Liver (tissue), 3 donors: Measurements from ENCODE around the gene DHRS3.

Source experiments
- FOXA1 ChIP-seq: IDR thresholded peaks from 2 replicates; pipeline ENCODE4 v1.6.1; 2016; ENCODE audit warnings: antibody characterized with exemption
- SP1 ChIP-seq: IDR thresholded peaks from 2 replicates; pipeline ENCODE4 v1.6.1; 2018; ENCODE audit warnings: antibody characterized with exemption, mild to moderate bottlenecking
- TAF1 ChIP-seq: conservative IDR thresholded peaks from 2 replicates; pipeline ENCODE4 v1.6.1; 2016; ENCODE audit warnings: antibody characterized with exemption, mild to moderate bottlenecking
- ZBTB33 ChIP-seq: IDR thresholded peaks from 2 replicates; pipeline ENCODE4 v1.6.1; 2016; ENCODE audit warnings: antibody characterized with exemption
- TF ChIP-seq, protein P1 (sequence below): fragments of 150-350 bp; IDR thresholded peaks from 2 replicates; pipeline ENCODE4 v1.5.1; 2017; ENCODE audit warnings: improper control_type of control experiment, low read depth, low read length; ENCODE audit not compliant: missing input control
- TF ChIP-seq, protein P2 (sequence below): IDR thresholded peaks from 2 replicates; pipeline ENCODE4 v1.6.1; 2016; ENCODE audit warnings: antibody characterized with exemption, mild to moderate bottlenecking
- donor health status: healthy.
- donor health status: healthy.

DNA sequence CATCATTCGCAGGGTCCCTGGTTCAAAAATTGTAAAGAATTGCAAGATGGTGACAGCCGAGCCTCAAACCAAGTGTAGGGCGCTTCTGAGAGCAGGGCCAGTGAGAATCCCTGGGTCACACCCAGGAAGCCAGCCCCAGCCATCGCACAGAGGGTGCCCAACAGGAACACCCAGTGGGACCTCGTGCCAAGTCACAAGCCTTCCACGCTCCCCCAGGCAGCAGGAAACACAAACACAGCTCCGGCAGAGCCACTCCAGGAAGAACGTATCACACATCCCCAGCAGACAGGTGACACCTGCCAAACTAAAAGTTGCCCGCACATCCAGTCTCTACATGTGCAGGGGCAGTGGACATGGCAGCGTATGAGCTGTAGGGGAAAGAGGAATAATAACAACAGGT lies 20.2 kb downstream of the DHRS3 start:
- TF ChIP-seq, protein P1, sequence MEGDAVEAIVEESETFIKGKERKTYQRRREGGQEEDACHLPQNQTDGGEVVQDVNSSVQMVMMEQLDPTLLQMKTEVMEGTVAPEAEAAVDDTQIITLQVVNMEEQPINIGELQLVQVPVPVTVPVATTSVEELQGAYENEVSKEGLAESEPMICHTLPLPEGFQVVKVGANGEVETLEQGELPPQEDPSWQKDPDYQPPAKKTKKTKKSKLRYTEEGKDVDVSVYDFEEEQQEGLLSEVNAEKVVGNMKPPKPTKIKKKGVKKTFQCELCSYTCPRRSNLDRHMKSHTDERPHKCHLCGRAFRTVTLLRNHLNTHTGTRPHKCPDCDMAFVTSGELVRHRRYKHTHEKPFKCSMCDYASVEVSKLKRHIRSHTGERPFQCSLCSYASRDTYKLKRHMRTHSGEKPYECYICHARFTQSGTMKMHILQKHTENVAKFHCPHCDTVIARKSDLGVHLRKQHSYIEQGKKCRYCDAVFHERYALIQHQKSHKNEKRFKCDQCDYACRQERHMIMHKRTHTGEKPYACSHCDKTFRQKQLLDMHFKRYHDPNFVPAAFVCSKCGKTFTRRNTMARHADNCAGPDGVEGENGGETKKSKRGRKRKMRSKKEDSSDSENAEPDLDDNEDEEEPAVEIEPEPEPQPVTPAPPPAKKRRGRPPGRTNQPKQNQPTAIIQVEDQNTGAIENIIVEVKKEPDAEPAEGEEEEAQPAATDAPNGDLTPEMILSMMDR: no peak
- no peak for TF ChIP-seq TAF1
- TF ChIP-seq ZBTB33: peak; percentile 9
- TF ChIP-seq, protein P2, sequence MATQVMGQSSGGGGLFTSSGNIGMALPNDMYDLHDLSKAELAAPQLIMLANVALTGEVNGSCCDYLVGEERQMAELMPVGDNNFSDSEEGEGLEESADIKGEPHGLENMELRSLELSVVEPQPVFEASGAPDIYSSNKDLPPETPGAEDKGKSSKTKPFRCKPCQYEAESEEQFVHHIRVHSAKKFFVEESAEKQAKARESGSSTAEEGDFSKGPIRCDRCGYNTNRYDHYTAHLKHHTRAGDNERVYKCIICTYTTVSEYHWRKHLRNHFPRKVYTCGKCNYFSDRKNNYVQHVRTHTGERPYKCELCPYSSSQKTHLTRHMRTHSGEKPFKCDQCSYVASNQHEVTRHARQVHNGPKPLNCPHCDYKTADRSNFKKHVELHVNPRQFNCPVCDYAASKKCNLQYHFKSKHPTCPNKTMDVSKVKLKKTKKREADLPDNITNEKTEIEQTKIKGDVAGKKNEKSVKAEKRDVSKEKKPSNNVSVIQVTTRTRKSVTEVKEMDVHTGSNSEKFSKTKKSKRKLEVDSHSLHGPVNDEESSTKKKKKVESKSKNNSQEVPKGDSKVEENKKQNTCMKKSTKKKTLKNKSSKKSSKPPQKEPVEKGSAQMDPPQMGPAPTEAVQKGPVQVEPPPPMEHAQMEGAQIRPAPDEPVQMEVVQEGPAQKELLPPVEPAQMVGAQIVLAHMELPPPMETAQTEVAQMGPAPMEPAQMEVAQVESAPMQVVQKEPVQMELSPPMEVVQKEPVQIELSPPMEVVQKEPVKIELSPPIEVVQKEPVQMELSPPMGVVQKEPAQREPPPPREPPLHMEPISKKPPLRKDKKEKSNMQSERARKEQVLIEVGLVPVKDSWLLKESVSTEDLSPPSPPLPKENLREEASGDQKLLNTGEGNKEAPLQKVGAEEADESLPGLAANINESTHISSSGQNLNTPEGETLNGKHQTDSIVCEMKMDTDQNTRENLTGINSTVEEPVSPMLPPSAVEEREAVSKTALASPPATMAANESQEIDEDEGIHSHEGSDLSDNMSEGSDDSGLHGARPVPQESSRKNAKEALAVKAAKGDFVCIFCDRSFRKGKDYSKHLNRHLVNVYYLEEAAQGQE: no peak
- no peak for TF ChIP-seq FOXA1
- TF ChIP-seq SP1: peak; percentile 68
